Measurements from ENCODE around the gene RNU1-2.
"Not testable (repeated sequence)": the region's sequence is repeated elsewhere in the genome, so short reads cannot be mapped to it uniquely, and the experiment has no call there.

The RNU1-2 gene

DNA sequence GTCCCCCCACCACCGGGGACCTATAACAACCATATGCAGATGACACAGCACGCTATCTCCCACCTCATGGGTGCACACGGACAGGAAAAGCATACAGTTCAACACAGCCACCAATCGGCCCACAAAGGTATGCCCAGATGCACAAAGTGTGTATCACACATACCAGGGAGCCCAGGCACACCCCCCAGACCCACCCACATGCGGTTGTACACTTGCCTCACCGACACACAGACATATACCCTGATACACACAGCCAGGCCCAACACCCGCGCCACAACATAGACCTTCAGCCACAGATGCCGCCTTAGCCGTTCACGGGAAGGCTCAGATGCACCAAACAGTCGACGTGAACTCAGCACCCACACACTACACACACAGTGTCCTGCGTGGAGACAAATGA lies 31.5 kb downstream of the RNU1-2 start:
- no peak for DNase-seq

DNA sequence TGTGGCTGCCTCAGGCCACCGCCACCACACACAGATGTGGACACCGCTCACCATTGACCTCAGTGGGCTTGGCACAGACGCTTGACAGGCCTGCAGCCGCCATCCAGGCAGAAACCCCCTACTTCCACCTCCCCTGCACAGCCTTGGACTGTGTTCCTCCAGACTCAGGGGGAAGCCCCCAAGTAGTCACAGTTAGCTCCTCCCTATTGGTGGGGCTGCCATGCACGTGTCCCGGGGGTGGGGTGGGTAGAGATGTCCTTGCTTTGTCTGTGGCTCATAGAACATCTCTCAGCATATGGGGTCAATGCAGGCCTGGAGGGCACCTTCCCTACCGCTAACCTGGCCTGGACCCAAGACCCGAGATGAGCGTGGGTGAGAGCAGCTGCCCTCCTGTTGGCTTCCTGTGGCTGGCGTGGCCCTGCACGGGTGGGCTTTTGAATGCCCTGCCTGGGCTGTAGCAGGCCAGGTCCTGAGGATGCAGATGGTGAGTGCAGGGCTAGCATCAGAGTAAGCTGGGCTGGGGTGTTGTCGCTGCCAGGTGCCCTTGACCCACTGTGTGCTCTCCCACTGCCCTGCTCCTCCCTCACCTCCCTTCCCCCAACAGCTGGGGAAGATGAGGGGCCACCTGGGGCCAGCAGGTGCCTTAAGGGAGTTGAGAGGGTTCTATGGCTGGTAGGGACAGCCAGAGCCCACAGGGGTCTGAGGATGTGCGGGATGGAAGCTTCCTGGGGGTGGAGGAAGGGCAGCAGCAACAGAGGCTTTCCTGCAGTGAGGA lies 32.1 kb downstream of the RNU1-2 start:
- DNase-seq: peak in 2 of 3 donors; percentile 30 to 36

- DNase-seq: not testable (repeated sequence)
These were observed 33.6 kb downstream of the RNU1-2 start for GRCh38 chr1:16929146-16930041.

GRCh38 chr1:16931206-16931934 lies 35.6 kb downstream of the RNU1-2 start:
- peak; percentile 53 to 65 (median 55) for DNase-seq

GRCh38 chr1:16933945-16934344 lies 38.2 kb downstream of the RNU1-2 start:
- not testable (repeated sequence) for DNase-seq

- DNase-seq: not testable (repeated sequence)
These were observed 40.8 kb downstream of the RNU1-2 start for GRCh38 chr1:16936580-16936979.

DNA sequence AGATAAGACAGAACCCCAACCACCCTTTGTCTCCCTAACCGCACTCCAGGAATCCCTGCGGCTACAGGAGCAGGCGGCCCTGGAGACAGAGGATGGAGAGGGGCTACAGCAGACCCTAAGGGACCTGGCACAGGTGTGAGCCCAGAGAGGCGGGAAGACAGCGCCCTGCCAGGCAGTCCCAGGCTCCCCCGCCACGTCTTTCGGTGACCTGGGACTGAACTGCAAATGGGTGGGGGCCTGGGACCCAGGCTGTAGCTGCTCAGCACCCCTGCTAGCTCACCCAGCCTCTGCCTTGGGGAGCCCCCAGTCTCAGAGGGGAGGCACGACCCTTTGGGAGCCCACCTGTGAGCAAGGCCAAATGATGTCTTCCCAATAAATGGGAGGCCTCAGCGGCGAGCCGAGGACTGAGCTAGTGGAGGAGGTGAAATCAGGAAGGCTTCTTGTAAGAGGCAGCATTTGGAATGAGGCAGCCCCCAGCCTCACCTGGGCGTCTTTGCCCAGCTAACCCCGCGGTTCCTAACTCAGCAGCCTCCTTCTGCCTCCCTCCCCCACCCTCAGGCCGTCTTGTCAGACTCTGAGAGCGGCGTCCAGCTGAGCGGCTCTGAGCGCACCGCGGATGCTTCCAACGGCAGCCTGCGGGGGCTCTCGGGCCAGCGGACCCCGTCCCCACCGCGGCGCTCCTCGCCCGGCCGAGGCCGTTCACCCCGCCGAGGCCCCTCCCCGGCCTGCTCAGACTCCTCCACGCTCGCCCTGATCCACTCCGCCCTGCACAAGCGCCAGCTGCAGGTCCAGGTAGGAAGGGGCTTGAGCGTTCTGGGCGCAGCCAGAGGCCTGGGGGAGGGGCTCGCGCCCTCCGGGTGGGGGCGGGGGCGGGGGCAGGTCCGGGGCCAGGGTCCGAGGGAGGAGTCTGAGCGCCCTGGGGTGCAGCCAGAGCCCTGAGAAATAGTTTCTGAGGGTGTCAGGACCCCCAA lies 42.9 kb downstream of the RNU1-2 start:
- DNase-seq: no peak

DNA sequence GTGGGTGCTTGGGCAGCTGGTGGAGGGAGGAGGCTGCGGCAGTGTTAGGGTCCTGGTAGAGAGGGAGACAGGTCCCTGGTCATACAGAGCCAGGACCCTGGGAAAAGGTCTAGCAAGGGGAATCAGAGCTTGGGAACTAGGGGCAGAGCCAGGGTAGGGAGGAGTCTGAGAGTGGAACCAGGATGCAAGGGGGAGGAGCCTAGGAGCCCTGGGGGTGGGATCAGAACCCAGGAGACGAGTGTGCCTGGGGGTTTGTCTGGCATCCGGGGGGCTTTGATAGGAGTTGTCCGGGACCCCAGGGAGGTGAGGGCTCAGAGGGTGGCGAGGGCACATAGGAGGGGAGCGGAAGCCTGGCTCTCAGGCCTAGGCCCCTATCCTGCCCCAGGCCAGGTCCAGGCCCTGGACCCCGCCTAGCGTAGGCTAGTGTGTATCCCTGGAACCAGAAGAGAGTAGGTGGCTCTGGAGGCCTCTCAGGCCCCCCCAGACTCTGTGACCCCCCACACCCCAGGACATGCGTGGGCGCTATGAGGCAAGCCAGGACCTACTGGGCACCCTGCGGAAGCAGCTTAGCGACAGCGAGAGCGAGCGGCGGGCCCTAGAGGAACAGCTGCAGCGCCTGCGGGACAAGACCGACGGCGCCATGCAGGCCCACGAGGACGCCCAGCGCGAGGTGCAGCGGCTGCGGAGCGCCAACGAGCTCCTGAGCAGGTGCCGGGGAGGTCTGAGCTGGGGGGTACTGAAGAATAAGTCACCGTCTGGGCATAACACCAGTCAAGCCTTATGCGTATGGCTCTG lies 43.8 kb downstream of the RNU1-2 start:
- DNase-seq: not testable (repeated sequence)

DNA sequence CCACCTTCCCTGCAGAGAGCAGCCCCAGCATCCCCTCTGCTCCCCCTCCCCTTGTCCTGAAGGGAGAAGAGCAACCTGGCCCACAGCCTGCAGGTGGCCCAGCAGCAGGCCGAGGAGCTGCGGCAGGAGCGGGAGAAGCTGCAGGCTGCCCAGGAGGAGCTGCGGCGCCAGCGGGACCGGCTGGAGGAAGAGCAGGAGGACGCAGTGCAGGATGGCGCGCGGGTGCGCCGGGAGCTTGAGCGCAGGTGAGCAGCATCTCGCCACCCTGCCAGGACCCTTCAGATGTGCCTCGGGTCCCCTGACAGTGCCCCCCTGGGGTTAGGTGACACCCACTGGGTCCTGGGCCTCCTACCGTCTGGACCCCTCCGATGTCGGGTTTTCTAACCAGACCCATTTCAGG lies 48.3 kb downstream of the RNU1-2 start:
- no peak for DNase-seq

- DNase-seq: not testable (repeated sequence)
These were observed 49.7 kb downstream of the RNU1-2 start for GRCh38 chr1:16945512-16945911.
